Progenitor cell of endocrine pancreas (in vitro differentiated cells): ENCODE measurements around the gene GALNT14. TPM values are rescaled to one million over a fixed set of nuclear protein-coding genes. Genes with fewer than 3 reads are reported as not detected.

ENCODE experiments used
- DNase-seq: peaks from one replicate; pipeline ENCODE4 v3.0.0; 2021; ENCODE audit warnings: low spot score; ENCODE audit not compliant: unreplicated experiment
- H3K27ac Mint-ChIP-seq: 2 replicates; pipeline ENCODE4 v1.8.0; 2021; ENCODE audit warnings: mild to moderate bottlenecking, moderate library complexity, mixed read lengths
- H3K27me3 Mint-ChIP-seq: 2 replicates; pipeline ENCODE4 v1.8.0; 2021; ENCODE audit warnings: mixed read lengths
- H3K36me3 Mint-ChIP-seq: 2 replicates; pipeline ENCODE4 v1.8.0; 2022; ENCODE audit warnings: mixed read lengths; ENCODE audit not compliant: insufficient read depth
- H3K4me1 Mint-ChIP-seq: 2 replicates; pipeline ENCODE4 v1.8.0; 2021; ENCODE audit warnings: low read depth, mixed read lengths
- H3K4me3 Mint-ChIP-seq: 2 replicates; pipeline ENCODE4 v1.8.0; 2021; ENCODE audit warnings: low read depth, mild to moderate bottlenecking, moderate library complexity, mixed read lengths
- H3K9me3 Mint-ChIP-seq: 2 replicates; pipeline ENCODE4 v1.8.0; 2021; ENCODE audit warnings: low read depth, mixed read lengths
- total RNA-seq: library from RNA; stranded (reverse); gene quantifications from 2 replicates; pipeline ENCODE4 v1.2.1, GENCODE V29; 2021
- TF ChIP-seq, protein P1 (sequence below): fragments of 200-600 bp; sonication (generic); IDR thresholded peaks from one replicate; pipeline ENCODE4 v1.5.0; 2021; ENCODE audit warnings: antibody characterized with exemption, mild to moderate bottlenecking; ENCODE audit not compliant: unreplicated experiment

Gene GALNT14
- total RNA-seq, 1 donor from 2014 or later, result 0.91 TPM

DNA sequence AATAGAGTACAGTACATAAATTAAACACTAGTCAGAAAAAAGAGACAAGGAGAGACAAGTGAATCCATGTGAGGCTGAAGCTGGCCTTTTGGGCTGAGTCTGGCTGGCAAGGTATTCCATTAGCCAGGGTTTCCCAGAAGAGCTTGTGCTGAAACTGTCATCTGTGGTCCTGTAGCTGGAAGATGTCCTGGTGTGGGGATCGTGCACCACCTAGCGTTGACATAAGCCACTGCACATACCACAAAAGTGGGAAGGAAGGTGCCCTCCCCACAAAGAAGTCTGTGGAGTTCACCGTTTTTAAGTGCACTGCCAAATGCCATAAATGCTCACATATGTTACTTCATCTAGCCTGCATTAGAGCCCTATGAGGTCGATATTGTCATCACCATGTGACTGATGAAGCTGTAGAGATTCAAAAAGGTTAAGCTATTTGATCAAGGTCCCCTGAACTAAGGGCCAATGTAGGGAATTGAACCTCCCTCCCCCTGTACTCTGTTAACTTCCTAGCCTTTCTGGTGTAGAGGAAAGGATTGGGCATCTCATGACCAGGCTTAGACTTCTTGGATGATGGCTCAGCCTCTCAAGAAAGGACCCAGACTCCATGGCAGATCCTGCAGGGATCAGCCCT lies 31.9 kb upstream of the GALNT14 start:
- Mint-ChIP-seq H3K4me1 (no peaks in the 10 kb centered on the region), H3K27ac (no peak overlapping the region), H3K27me3 (peaks cover 58% of the 10 kb centered on the region), H3K36me3 (no peaks in the 10 kb centered on the region), H3K9me3 (no peaks in the 10 kb centered on the region), H3K4me3 (no peak overlapping the region)
- TF ChIP-seq, protein P1, sequence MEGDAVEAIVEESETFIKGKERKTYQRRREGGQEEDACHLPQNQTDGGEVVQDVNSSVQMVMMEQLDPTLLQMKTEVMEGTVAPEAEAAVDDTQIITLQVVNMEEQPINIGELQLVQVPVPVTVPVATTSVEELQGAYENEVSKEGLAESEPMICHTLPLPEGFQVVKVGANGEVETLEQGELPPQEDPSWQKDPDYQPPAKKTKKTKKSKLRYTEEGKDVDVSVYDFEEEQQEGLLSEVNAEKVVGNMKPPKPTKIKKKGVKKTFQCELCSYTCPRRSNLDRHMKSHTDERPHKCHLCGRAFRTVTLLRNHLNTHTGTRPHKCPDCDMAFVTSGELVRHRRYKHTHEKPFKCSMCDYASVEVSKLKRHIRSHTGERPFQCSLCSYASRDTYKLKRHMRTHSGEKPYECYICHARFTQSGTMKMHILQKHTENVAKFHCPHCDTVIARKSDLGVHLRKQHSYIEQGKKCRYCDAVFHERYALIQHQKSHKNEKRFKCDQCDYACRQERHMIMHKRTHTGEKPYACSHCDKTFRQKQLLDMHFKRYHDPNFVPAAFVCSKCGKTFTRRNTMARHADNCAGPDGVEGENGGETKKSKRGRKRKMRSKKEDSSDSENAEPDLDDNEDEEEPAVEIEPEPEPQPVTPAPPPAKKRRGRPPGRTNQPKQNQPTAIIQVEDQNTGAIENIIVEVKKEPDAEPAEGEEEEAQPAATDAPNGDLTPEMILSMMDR, result peak; percentile 92
- DNase-seq, result peak; percentile 41

- H3K4me1 Mint-ChIP-seq, result no peaks in the 10 kb centered on the region
- H3K27me3 Mint-ChIP-seq, result peaks cover 77% of the 10 kb centered on the region
- H3K9me3 Mint-ChIP-seq, result no peaks in the 10 kb centered on the region
- TF ChIP-seq, protein P1, result no peak
- DNase-seq, result no peak
- no peak overlapping the region for H3K27ac Mint-ChIP-seq
- no peaks in the 10 kb centered on the region for H3K36me3 Mint-ChIP-seq
- no peak overlapping the region for H3K4me3 Mint-ChIP-seq
Measured at GRCh38 chr2:31168291-31168690, 30.1 kb upstream of the GALNT14 start.

DNA sequence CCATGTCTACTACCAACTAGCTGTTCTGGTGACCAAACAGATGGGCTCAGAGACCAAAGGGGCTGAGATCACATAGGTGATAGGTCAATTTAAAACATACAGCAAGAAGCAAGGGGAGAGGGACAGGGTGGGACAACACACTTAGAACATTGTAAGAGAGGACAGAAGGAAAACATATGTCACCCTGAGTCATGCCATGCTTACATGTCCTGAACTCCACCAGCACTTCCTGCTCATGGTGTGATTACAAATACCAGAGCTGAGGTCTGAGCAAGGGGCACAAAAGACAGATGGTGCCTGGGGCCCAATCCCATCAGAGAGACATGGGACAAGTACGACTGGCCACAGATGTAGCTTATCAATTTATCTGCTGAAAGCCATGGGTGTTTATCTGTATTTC lies 28.7 kb upstream of the GALNT14 start:
- no peak overlapping the region for H3K4me3 Mint-ChIP-seq
- H3K9me3 Mint-ChIP-seq, result no peaks in the 10 kb centered on the region
- no peak for DNase-seq
- no peak overlapping the region for H3K27ac Mint-ChIP-seq
- H3K36me3 Mint-ChIP-seq, result no peaks in the 10 kb centered on the region
- no peaks in the 10 kb centered on the region for H3K4me1 Mint-ChIP-seq
- peaks cover 70% of the 10 kb centered on the region for H3K27me3 Mint-ChIP-seq
- TF ChIP-seq, protein P1, result no peak

DNA sequence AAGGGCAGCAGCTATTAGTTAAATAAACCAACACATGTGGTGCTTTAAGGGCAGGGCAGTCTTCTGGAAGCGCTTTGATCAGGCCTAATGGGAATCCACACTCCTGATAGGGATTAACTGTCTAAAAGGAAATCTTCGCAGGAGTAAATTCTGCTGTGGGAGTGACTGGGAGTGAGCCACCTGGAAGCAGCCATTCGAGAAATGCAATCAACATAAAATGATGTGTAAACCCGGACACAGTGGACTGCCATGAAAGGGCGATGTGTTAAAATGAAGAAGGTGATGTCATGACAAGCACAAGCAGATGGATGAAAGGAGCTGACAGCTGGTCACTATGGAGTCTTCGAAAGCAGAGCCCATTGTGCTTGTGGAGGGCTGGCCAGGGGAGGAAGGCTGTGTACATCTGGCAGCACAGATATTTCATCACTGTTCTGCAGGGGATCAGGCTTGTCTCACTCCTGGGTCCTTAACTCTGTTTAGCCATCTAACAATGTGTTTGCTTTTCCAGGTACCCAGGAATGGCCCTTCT lies 24.8 kb upstream of the GALNT14 start:
- Mint-ChIP-seq H3K36me3 (no peaks in the 10 kb centered on the region), H3K27me3 (peaks cover 53% of the 10 kb centered on the region), H3K4me1 (no peaks in the 10 kb centered on the region), H3K27ac (no peak overlapping the region), H3K4me3 (no peak overlapping the region), H3K9me3 (no peaks in the 10 kb centered on the region)
- TF ChIP-seq, protein P1, result no peak
- no peak for DNase-seq

- Mint-ChIP-seq H3K27me3 (peaks cover 48% of the 10 kb centered on the region), H3K9me3 (no peaks in the 10 kb centered on the region), H3K36me3 (no peaks in the 10 kb centered on the region), H3K4me3 (no peak overlapping the region), H3K4me1 (no peaks in the 10 kb centered on the region), H3K27ac (no peak overlapping the region)
- DNase-seq, result no peak
- TF ChIP-seq, protein P1, result no peak
Measured at GRCh38 chr2:31161637-31162036, 23.4 kb upstream of the GALNT14 start.
